ENCODE measurements around the gene USP1.

USP1 gene

GRCh38 chr1:62437273-62437940 is 558 bp downstream of the USP1 start:
- TF ChIP-seq EZH2 (IDR thresholded peaks at IDR 0.05; ENCODE audit: borderline replicate concordance, low read length), result no peak
- TF ChIP-seq, protein P1, sequence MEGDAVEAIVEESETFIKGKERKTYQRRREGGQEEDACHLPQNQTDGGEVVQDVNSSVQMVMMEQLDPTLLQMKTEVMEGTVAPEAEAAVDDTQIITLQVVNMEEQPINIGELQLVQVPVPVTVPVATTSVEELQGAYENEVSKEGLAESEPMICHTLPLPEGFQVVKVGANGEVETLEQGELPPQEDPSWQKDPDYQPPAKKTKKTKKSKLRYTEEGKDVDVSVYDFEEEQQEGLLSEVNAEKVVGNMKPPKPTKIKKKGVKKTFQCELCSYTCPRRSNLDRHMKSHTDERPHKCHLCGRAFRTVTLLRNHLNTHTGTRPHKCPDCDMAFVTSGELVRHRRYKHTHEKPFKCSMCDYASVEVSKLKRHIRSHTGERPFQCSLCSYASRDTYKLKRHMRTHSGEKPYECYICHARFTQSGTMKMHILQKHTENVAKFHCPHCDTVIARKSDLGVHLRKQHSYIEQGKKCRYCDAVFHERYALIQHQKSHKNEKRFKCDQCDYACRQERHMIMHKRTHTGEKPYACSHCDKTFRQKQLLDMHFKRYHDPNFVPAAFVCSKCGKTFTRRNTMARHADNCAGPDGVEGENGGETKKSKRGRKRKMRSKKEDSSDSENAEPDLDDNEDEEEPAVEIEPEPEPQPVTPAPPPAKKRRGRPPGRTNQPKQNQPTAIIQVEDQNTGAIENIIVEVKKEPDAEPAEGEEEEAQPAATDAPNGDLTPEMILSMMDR (IDR thresholded peaks at IDR 0.05; ENCODE audit: low read length), result no peak
- no peak overlapping the region for H2AFZ ChIP-seq (ENCODE audit: low read length)

GRCh38 chr1:62438163-62438562 is 1.3 kb downstream of the USP1 start:
- H3K4me1 ChIP-seq (ENCODE audit: insufficient read depth, low read length, severe bottlenecking), result peaks cover 38% of the 10 kb centered on the region
- H3K4me3 ChIP-seq (ENCODE audit: low read depth, low read length, poor library complexity, severe bottlenecking), result peak overlapping the region; percentile 86
- H3K27me3 ChIP-seq (ENCODE audit: insufficient read depth, low read length), result no peaks in the 10 kb centered on the region
- H3K79me2 ChIP-seq (ENCODE audit: insufficient read depth, low read length), result peaks cover 56% of the 10 kb centered on the region
- H3K9me3 ChIP-seq (ENCODE audit: low read length), result no peaks in the 10 kb centered on the region
- H2AFZ ChIP-seq (ENCODE audit: low read length), result no peak overlapping the region
- H3F3A ChIP-seq (ENCODE audit: insufficient read depth, low read length), result no peaks in the 10 kb centered on the region
- no peaks in the 10 kb centered on the region for H4K20me1 ChIP-seq (ENCODE audit: insufficient read depth, low read length)
- peak overlapping the region; percentile 88 for H3K9ac ChIP-seq (ENCODE audit: low read length)
- H3K4me2 ChIP-seq (ENCODE audit: low read length), result peak overlapping the region; percentile 73
- H3K27ac ChIP-seq (ENCODE audit: low read depth, low read length, poor library complexity, severe bottlenecking), result peak overlapping the region; percentile 92
- peaks cover 28% of the 10 kb centered on the region for H3K36me3 ChIP-seq (ENCODE audit: insufficient read depth, low read length)
- no peaks in the 10 kb centered on the region for H3K9me2 ChIP-seq (ENCODE audit: low read depth, low read length)
- TF ChIP-seq EZH2 (IDR thresholded peaks at IDR 0.05; ENCODE audit: borderline replicate concordance, low read length), result no peak
- TF ChIP-seq, protein P1 (IDR thresholded peaks at IDR 0.05; ENCODE audit: low read length), result no peak

More at GRCh38 chr1:62437273-62437940, 558 bp downstream of the USP1 start:
- H3K4me3 ChIP-seq (ENCODE audit: low read depth, low read length, poor library complexity, severe bottlenecking), result peak overlapping the region; percentile 86
- H3K27ac ChIP-seq (ENCODE audit: low read depth, low read length, poor library complexity, severe bottlenecking), result peak overlapping the region; percentile 92
- H3F3A ChIP-seq (ENCODE audit: insufficient read depth, low read length), result no peaks in the 10 kb centered on the region
- peaks cover 21% of the 10 kb centered on the region for H3K36me3 ChIP-seq (ENCODE audit: insufficient read depth, low read length)
- H3K79me2 ChIP-seq (ENCODE audit: insufficient read depth, low read length), result peaks cover 54% of the 10 kb centered on the region
- H3K4me2 ChIP-seq (ENCODE audit: low read length), result peak overlapping the region; percentile 73
- peak overlapping the region; percentile 88 for H3K9ac ChIP-seq (ENCODE audit: low read length)
- H4K20me1 ChIP-seq (ENCODE audit: insufficient read depth, low read length), result no peaks in the 10 kb centered on the region
- no peaks in the 10 kb centered on the region for H3K9me3 ChIP-seq (ENCODE audit: low read length)
- H3K27me3 ChIP-seq (ENCODE audit: insufficient read depth, low read length), result no peaks in the 10 kb centered on the region
- peaks cover 38% of the 10 kb centered on the region for H3K4me1 ChIP-seq (ENCODE audit: insufficient read depth, low read length, severe bottlenecking)
- H3K9me2 ChIP-seq (ENCODE audit: low read depth, low read length), result no peaks in the 10 kb centered on the region

- peak overlapping the region; percentile 86 for H3K4me3 ChIP-seq (ENCODE audit: low read depth, low read length, poor library complexity, severe bottlenecking)
- H3K4me2 ChIP-seq (ENCODE audit: low read length), result peak overlapping the region; percentile 73
- no peaks in the 10 kb centered on the region for H3K27me3 ChIP-seq (ENCODE audit: insufficient read depth, low read length)
- no peak overlapping the region for H3K27ac ChIP-seq (ENCODE audit: low read depth, low read length, poor library complexity, severe bottlenecking)
- no peak overlapping the region for H2AFZ ChIP-seq (ENCODE audit: low read length)
- peaks cover 57% of the 10 kb centered on the region for H3K79me2 ChIP-seq (ENCODE audit: insufficient read depth, low read length)
- peaks cover 45% of the 10 kb centered on the region for H3K36me3 ChIP-seq (ENCODE audit: insufficient read depth, low read length)
- no peaks in the 10 kb centered on the region for H4K20me1 ChIP-seq (ENCODE audit: insufficient read depth, low read length)
- H3K9me2 ChIP-seq (ENCODE audit: low read depth, low read length), result no peaks in the 10 kb centered on the region
- no peaks in the 10 kb centered on the region for H3K9me3 ChIP-seq (ENCODE audit: low read length)
- TF ChIP-seq, protein P1 (IDR thresholded peaks at IDR 0.05; ENCODE audit: low read length), result no peak
- no peak for TF ChIP-seq EZH2 (IDR thresholded peaks at IDR 0.05; ENCODE audit: borderline replicate concordance, low read length)
- peaks cover 27% of the 10 kb centered on the region for H3K4me1 ChIP-seq (ENCODE audit: insufficient read depth, low read length, severe bottlenecking)
- H3K9ac ChIP-seq (ENCODE audit: low read length), result peak overlapping the region; percentile 88
- H3F3A ChIP-seq (ENCODE audit: insufficient read depth, low read length), result no peaks in the 10 kb centered on the region
Measured at GRCh38 chr1:62439652-62440371, 3.0 kb downstream of the USP1 start.
